Activated naive CD4-positive, alpha-beta T cell treated with anti-CD3 and anti-CD28 coated beads, Interleukin-2, amount 50 U/mL, for 16 hours (primary cell): ENCODE results near the gene KIF16B.

Source experiments
- DNase-seq: peaks from one replicate; pipeline ENCODE4 v3.0.0-alpha.2; 2020

The KIF16B gene

GRCh38 chr20:16427571-16427970 lies 145.7 kb downstream of the KIF16B start:
- DNase-seq, result no peak

- no peak for DNase-seq
Observed at GRCh38 chr20:16424780-16425179, 148.5 kb downstream of the KIF16B start.

DNA sequence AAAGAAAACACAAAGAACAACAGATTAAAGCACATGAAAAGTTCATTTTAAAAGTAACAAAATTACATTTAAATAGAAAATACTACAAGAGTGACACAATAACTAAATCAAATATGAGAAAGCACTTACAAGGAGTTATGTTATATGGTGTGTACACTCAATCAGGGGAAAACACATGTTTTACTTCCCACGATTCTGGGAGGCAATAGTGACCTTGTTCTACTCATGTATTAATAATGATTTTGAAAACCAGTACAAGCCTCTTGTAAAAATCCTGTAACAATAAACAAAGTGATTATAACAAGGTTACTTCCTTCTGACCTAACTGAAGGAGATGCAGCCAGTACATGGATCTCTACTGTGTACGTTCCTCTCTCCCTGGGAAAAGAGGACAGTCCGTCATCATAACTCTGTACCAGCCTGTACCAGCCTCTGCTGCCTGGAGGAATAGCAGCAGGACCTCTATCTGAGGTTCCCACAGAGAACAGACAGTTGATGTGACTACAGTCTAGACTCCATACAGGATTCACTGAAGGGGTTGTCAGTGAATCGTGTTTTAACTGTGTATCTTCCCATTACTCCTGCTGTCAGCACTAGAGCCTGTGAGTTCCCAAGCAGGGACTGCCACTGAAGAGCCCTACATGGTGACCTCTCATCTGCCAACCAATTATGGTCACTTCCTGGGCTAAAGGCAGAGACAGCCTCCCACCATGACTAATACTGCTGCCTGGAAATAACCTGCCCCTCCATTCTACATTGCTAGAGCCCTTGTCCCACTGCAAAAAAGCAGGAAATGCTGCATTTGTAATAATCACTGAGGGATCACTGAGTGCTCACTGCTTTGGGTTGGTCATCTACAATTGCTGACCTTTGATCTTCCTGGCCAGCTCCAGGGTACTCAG lies 149.7 kb downstream of the KIF16B start:
- no peak for DNase-seq

GRCh38 chr20:16419138-16419715 lies 154.0 kb downstream of the KIF16B start:
- no peak for DNase-seq

- no peak for DNase-seq
Observed at GRCh38 chr20:16418616-16419015, 154.6 kb downstream of the KIF16B start.

- DNase-seq, result no peak
Observed at GRCh38 chr20:16417001-16417400, 156.2 kb downstream of the KIF16B start.

DNA sequence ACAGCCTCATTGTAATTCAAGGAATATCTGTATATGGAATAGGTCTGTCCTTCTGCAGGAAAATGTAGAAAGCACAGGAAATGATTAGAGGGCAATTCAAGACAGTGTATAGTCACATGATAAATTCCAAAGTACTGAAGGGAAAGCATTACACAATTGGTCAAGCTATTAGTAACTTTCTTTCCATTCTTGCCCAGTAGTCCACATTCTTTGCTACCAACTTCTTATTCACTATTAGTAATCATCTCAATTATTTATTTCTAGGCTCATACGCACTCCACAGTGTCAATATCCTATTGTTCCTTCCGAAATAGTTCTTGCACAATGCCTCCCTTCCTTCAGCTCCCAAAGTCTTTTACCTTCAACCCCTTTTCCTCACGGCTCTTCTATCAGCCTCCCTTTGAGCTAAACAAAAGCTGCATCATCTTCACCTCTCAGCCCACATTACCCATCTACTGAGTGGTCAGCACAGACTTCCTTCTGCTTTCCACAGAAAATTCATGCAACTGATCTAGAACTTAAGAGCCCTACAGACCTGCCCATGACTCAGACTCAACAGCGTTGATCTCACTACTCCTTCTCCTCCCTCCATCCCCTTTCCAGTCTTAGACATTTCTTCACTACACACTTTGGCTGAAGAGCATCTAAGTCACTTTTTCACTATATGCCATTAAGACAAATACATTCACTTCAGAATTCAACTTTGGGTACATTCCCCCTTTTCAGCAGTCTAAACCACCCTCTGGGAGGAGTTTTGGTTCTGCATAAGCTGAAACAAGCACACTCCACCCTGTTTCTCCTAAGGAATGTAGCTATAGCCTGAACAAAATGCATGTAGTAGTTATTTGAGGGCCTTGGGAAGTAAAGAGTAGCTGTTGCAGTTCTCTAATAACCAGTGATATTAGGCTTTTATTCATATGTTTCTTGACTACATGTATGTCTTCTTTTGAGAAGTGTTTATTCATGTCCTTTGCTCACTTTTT lies 157.9 kb downstream of the KIF16B start:
- no peak for DNase-seq

GRCh38 chr20:16412906-16413305 lies 160.3 kb downstream of the KIF16B start:
- no peak for DNase-seq

DNA sequence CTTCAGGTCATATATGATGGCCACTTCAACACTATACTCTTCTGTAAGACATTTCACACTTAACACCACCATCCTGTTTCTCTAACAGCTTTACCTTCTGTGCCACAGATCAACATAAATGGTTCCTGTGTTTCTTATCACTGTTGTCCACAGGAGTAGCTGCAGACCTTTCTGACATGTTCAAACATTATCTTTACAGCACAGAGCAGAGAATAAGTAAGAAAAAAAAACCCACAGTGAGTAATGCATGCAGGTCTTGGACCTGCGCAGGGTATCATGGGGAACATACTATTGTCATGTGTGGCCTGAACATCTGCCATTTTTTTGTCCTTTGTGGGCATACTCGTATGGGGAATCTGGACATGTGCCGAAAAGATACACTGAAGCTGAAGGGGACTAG lies 161.9 kb downstream of the KIF16B start:
- no peak for DNase-seq

- no peak for DNase-seq
Observed at GRCh38 chr20:16410626-16411025, 162.6 kb downstream of the KIF16B start.

GRCh38 chr20:16408981-16409380 lies 164.3 kb downstream of the KIF16B start:
- DNase-seq, result no peak

GRCh38 chr20:16407251-16408067 lies 165.8 kb downstream of the KIF16B start:
- no peak for DNase-seq

DNA sequence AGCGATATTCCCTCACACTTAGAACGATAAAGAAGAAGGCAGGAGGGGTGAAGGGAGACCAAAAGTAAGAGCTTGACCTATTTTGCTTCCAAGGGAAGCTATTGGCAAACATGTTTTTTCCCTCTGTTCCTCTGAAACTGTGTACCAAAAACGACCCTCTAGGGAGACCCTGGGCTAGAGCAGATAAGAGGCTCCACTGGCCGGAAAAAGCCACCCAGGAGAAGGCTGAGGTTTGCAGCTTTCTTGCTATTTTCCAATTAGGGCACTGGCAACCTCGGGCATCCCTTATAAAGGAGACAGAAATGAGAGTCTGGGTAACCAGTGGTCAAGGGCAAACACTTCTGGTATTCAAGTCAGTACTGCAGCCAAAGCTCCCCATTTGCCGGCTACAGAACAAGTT lies 168.0 kb downstream of the KIF16B start:
- DNase-seq, result no peak

DNA sequence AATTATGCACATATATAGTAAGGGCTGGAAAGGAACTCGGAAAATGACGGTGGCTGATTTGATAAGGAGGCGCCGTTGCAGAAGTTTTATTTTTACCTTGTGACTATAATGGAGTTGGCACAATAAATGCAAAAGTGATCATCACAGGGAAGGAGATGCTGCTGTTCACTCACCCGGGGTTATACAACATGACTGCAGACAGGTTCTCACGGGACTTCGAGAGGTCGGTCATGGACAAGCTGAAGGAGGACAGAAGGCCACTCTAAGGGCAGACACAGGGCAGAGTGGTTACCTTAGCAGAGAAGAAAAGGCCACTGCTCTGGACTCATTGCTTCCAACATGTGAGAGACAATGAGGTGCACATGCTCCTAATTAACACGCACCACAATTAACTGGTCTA lies 168.6 kb downstream of the KIF16B start:
- no peak for DNase-seq

DNA sequence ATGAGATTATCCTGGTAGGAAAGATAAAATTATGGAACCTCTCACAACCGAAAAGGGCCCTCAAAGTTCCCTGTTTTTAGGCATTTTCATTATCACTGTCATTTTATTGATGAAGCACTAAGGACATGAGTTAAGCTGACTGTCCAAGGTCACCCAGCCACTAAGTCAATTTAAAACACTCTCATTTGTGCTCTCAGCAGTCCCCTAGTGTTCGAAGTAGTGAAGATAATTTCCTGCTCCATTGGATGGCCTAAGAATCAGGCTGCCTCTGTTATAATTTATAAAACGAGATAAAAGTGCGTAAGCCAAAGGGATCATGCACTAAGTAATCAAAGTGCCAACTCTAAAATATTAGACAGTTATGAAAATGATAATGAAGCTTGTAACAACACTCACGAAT lies 169.1 kb downstream of the KIF16B start:
- no peak for DNase-seq

GRCh38 chr20:16400234-16400633 lies 173.0 kb downstream of the KIF16B start:
- DNase-seq, result no peak

DNA sequence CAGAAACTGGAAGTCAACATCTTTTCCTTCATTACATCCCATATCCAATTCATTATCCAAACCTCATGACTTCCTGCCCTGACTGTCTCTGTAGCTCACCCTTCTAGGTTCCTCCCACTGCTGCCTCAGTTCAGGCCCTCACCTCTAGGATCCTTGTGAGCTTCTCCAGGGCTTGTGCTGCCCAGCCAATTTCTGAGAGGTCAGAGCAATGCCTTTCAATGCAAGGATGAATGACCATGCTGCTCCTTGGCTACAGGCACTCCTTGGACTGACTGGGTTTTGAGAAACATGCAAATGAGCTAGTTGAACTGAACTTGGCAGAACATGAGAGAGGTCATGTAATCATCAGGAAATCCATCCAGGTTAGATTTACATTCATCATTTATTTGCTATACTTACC lies 173.4 kb downstream of the KIF16B start:
- DNase-seq, result no peak

DNA sequence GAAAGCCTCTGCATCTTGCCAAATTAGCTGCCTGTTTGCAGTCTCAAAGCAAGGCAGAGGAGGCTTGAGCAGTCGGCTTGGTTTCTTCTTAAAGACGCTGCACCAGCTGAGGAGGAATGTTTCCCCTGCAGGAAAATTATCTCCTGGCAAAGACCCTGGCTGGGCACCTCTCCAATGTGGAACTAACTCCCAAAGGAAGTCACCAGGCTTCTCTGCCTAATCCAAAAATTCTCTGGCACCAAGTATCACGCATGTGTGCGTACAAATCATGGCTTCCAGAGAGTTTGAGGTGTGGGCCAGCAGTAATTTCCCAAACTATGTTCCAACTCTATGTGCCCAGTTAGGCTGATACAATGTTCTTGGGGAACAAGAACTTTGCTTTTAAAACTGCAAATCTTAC lies 176.2 kb downstream of the KIF16B start:
- no peak for DNase-seq

GRCh38 chr20:16395366-16395765 lies 177.9 kb downstream of the KIF16B start:
- no peak for DNase-seq

DNA sequence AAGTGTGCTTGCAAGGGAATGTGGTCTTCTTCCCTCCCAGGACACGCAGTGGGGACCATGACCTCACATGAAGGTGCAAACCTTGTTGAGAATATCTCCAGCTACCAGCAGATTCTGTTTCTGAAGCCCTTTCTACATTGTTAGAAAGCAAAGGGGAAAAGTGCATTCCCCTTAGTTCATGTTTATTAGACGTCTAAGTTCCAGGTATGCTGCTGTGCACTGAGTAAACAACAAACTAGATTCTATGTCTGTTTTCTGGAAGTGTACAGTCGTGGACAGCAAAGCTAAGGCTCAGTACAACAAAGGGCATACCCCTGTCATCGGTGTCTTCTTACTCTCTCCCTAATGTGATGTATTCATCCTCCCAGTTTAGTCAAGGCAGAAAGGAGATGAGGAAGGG lies 178.5 kb downstream of the KIF16B start:
- DNase-seq, result no peak

DNA sequence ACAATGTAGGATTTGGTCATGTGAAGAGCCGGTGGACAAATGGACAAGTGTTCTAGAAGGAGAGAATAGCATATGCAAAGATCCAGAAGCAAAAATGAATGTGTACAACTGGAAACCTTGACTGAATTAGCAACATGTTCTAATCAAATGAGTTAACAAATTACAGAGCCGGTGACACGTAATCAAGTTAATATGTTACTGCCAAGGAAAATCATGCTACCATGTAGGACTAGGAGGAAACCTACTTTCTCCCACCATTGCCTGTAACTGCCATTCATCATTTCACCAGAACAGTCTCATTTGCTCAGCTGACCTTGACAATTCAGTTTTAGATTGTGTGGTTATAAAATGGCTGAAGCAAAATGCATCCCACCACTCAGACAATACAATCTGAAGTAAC lies 179.4 kb downstream of the KIF16B start:
- DNase-seq, result no peak

GRCh38 chr20:16393297-16393696 lies 180.0 kb downstream of the KIF16B start:
- no peak for DNase-seq

DNA sequence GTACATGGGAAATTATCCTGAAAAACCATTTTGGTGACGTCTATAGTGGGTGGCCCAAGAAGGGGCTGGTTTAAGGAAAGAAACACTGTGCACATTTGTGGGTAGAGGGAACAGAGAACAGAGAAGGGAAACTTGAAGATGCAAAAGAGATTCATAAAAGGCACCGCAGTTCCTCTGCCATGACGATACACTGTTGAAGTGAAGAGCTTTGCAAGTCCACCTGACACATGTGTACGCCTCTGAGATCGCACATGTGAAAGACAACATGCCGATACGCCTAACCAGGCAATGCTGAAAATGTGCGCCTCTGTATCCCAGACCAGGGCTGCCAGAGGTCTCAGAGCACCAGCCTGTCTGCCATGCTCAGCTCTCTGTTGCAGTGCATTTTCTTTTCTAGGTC lies 180.9 kb downstream of the KIF16B start:
- no peak for DNase-seq
